K562 (cell line): ENCODE measurements around the gene SHISA7. TPM values are rescaled to one million over a fixed set of nuclear protein-coding genes. Genes with fewer than 3 reads are reported as not detected.
A peak's percentile ranks its signal among the peaks of the same experiment; 100 is the strongest.

Experiments used
- BRCA1 ChIP-seq, 2 experiments: fragments of 450-650 bp in 1 of 2; sonication (generic) in 1 of 2; formaldehyde crosslinking in 1 of 2; IDR thresholded peaks; 2 replicates each; pipeline versions ENCODE4 v1.5.0 to v1.6.1; 2017 to 2020; ENCODE audit warnings: mild to moderate bottlenecking in 1 of 2, missing genetic modification reagents in 1 of 2
- CHD4 ChIP-seq: fragments of 200-600 bp; sonication (generic); IDR thresholded peaks from 3 replicates; pipeline ENCODE4 v1.6.1; 2012; ENCODE audit warnings: low read depth, mild to moderate bottlenecking, mixed read lengths, low read length, inconsistent platforms; ENCODE audit not compliant: insufficient read depth, insufficient replicate concordance, poor library complexity, severe bottlenecking
- CREB1 ChIP-seq, 2 experiments: sonication (generic) in 1 of 2; formaldehyde crosslinking in 1 of 2; IDR thresholded peaks; 2 replicates each; pipeline versions ENCODE4 v1.6.1 to v1.8.0; 2012 to 2022; ENCODE audit warnings: inconsistent platforms in 1 of 2, mild to moderate bottlenecking in 1 of 2, missing genetic modification reagents in 1 of 2, moderate library complexity in 1 of 2
- CREM ChIP-seq: IDR thresholded peaks from 2 replicates; pipeline ENCODE4 v1.6.1; 2014; ENCODE audit warnings: antibody characterized with exemption, low read depth
- ELF1 ChIP-seq: fragments of 200-800 bp; sonication (Bioruptor generic); IDR thresholded peaks from 2 replicates; pipeline ENCODE4 v1.6.1; 2016; ENCODE audit warnings: missing genetic modification characterization, missing compliant biosample characterization
- GATA2 ChIP-seq: sonication (generic); formaldehyde crosslinking; IDR thresholded peaks from 2 replicates; pipeline ENCODE4 v1.4.0; 2020; ENCODE audit warnings: mild to moderate bottlenecking, missing genetic modification reagents
- HDAC6 ChIP-seq: IDR thresholded peaks from 2 replicates; pipeline ENCODE4 v1.6.1; 2012; ENCODE audit warnings: low read depth, mild to moderate bottlenecking, control low read depth, inconsistent platforms, low read length, moderate library complexity
- MYC ChIP-seq, 2 experiments: fragments of 250-450 bp in 1 of 2; sonication (Bioruptor Pico) in 1 of 2; IDR thresholded peaks; 2 replicates each; pipeline versions ENCODE4 v1.5.1 to v1.6.1; 2012 to 2021; ENCODE audit warnings: low read depth in 2 of 2, borderline replicate concordance in 1 of 2, improper control_type of control experiment in 1 of 2, low read length in 1 of 2, mild to moderate bottlenecking in 1 of 2, moderate library complexity in 1 of 2
- RBM25 ChIP-seq: fragments of 200-400 bp; formaldehyde crosslinking; IDR thresholded peaks from 2 replicates; pipeline ENCODE4 v1.6.1; 2018; ENCODE audit warnings: low read length, low read depth, moderate library complexity; ENCODE audit not compliant: severe bottlenecking
- REST ChIP-seq, 2 experiments: fragments of 450-650 bp; formaldehyde crosslinking in 1 of 2; IDR thresholded peaks; 2 replicates each; pipeline versions ENCODE4 v1.4.0 to v1.6.1; 2014 to 2020; ENCODE audit warnings: mild to moderate bottlenecking in 2 of 2, borderline replicate concordance in 1 of 2, low read depth in 1 of 2
- TRIM25 ChIP-seq: fragments of 450-650 bp; IDR thresholded peaks from 2 replicates; pipeline ENCODE4 v1.7.0; 2016; ENCODE audit warnings: borderline replicate concordance
- ZC3H8 ChIP-seq: fragments of 450-650 bp; IDR thresholded peaks from 2 replicates; pipeline ENCODE4 v1.6.1; 2017
- ZKSCAN1 ChIP-seq: fragments of 150-350 bp; IDR thresholded peaks from 2 replicates; pipeline ENCODE4 v1.6.1; 2016; ENCODE audit warnings: low read depth, low read length
- ZNF77 ChIP-seq: fragments of 250-450 bp; sonication (Bioruptor Pico); IDR thresholded peaks from 2 replicates; pipeline ENCODE4 v1.5.0; 2020
- polyA plus RNA-seq, 8 experiments: library from polyadenylated mRNA; depleted of rRNA in 4 of 8; stranded (reverse) in 5 of 8; unstranded in 3 of 8; fragments of >200 nt; fragmentation: Nextera tagmentation in 2 of 8; fragmentation: Illumina TruSeq in 1 of 8; extraction: Ambion mirVana in 2 of 8; extraction: Trizol in 1 of 8; gene quantifications; 2 replicates each; pipeline versions ENCODE4 v1.2.1 to v1.2.3, GENCODE V29; 2011 to 2014; ENCODE audit warnings: inconsistent platforms in 1 of 8, missing spikeins in 1 of 8
- total RNA-seq, 7 experiments: library from RNA; depleted of rRNA in 6 of 7; stranded (reverse); fragments of >200 nt in 6 of 7; fragmentation: Illumina TruSeq in 2 of 7; extraction: Trizol in 2 of 7; gene quantifications; 2 replicates each; pipeline versions ENCODE4 v1.2.1 to v1.2.3, GENCODE V29; 2011 to 2021; ENCODE audit warnings: low replicate concordance in 1 of 7

The SHISA7 gene
- total and polyA plus RNA-seq, 9 of the 15 experiments (the other 6 are each of a cell fraction or from before 2014, with no cell fraction given), result 0.01 to 0.40 (median 0.07) TPM

- TF ChIP-seq TRIM25 (no peak), CHD4 (peak; percentile 78), ZNF77 (CRISPR knock-in tag) (no peak), CREM (0 out of 2 replicates have a peak, but pooled peaks have one; percentile 12), MYC (IDR thresholded peaks at IDR 0.05; ENCODE audit: low read depth, low read length) (peak; percentile 54; the same call in 1 of the 2 replicates), MYC (CRISPR knock-in tag; IDR thresholded peaks at IDR 0.05; ENCODE audit: borderline replicate concordance, low read depth) (no peak), CREB1 (IDR thresholded peaks at IDR 0.05) (no peak), CREB1 (CRISPR knock-in tag; IDR thresholded peaks at IDR 0.05) (0 out of 2 replicates have a peak, but pooled peaks have one; percentile 36), RBM25 (peak; percentile 44), REST (IDR thresholded peaks at IDR 0.05; ENCODE audit: borderline replicate concordance) (no peak), REST (CRISPR knock-in tag; IDR thresholded peaks at IDR 0.05; ENCODE audit: low read depth) (no peak), GATA2 (CRISPR knock-in tag) (no peak), BRCA1 (IDR thresholded peaks at IDR 0.05) (no peak), BRCA1 (CRISPR knock-in tag; IDR thresholded peaks at IDR 0.05) (0 out of 2 replicates have a peak, but pooled peaks have one; percentile 65), ZC3H8 (no peak), ZKSCAN1 (no peak), HDAC6 (peak; percentile 7; the same call in 1 of the 2 replicates), ELF1 (tag) (no peak)
Observed at GRCh38 chr19:55447421-55448174, 4.5 kb upstream of the SHISA7 start (continued).
